Activated CD4-positive, alpha-beta T cell treated with anti-CD3 and anti-CD28 coated beads for 24 hours (primary cell): ENCODE measurements around the gene C17orf67.

ENCODE experiments used
- DNase-seq, 2 donors: peaks; one replicate each; pipeline ENCODE4 v3.0.0-alpha.2; 2020; ENCODE audit warnings: low read depth in 2 of 2

The C17orf67 gene

GRCh38 chr17:56833057-56833808 lies 487 bp downstream of the C17orf67 start:
- DNase-seq: peak; percentile 36 to 41

- no peak for DNase-seq
Observed at GRCh38 chr17:56832446-56832845, 1.3 kb downstream of the C17orf67 start.

DNA sequence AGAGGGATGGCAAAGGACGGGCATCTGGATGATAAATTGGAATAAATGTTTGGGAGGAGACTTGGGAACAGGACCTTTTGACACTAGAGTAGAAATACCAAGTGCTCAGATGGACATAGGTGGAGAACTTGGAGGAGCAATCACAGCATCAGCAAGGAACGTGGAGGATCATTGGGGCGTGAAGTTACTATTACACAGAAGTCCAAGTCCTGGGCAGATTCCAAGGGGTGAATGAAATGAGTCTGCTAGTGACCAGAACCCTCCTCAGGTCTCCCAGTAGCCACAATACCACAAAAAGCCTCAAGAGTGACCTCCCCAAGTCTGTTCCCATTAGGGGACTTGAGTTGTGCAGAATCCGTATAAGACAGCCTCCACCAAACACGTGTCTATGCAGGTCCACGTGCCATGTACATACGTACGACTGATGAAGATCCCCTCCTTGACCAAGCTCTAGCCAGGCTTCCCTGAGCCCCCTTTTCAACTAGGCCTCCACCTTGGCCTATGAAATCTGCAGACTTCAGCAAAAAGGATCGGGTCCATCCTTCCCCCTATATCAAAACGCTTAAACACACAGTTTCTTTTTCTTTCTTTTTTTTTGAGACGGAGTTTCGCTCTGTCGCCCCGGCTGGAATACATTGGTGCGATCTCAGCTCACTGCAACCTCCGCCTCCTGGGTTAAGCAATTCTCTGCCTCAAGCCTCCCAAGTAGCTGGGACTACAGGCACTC lies 2.2 kb downstream of the C17orf67 start:
- DNase-seq: no peak

DNA sequence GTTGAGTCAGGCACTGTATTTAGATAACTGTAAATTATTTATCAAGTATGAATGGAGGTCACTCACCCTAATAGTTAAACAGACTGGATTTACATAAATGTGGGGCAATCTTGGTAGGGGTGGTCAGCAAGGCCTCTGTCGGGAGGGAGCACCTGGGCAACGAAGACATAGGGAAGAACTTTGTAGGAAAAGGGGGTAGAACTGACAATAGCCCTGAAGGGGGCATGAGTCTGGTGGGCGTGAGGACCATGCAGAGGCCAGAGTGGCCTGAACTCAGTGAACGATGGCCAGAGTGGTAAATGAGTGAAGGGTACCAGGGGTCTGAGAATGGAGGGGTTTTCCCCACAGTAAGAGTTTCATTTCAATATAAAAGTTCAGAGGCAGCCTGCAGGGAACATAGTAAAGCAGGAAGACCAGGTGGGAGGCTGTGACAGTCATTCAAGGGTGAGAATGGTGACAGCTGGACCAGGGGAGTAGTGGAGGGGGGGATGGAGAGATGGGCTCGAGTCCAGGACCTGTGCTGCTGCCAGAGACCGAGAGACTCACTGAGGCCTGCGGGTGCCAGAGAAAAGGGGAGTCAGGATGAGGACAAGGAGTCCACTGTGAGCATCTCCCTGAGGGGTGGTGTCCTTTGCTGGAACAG lies 2.9 kb downstream of the C17orf67 start:
- no peak for DNase-seq

DNA sequence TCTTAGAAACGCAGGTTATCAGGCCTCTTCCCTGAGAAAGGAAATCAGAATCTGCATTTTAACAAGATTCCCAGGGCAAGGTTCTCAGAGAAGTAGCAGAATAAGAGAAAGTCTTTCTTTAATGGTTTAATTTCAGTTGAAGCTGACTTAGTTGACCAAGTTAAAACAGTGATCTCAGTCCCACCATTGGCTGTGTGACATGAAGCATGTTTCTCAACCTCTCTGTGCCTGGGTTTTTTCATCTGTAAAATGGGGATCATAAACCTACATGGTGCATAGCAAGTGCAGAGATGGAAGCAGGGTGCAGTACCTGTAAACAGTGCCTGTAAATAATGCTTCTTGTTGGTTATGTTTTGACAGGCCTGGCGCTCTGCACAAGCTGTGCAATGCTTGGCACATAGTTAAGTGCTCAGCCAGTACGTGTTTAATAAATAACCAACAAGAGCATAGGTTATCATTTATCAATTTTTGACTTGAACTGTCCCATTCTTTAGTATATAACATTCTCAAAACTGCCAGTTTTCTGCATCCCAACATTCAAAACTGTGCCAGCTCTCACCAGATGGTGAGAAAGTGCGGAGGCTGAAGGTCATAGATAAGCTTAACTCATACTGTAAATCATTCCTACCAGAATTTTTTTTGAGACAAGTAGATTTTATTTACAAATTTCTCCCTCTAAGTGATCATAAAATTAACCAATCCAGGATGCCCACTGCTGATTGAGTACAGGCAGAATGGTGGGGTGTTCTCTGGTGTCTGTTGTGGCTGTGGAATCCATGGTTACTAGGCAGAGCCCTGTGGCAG lies 6.9 kb downstream of the C17orf67 start:
- no peak for DNase-seq

DNA sequence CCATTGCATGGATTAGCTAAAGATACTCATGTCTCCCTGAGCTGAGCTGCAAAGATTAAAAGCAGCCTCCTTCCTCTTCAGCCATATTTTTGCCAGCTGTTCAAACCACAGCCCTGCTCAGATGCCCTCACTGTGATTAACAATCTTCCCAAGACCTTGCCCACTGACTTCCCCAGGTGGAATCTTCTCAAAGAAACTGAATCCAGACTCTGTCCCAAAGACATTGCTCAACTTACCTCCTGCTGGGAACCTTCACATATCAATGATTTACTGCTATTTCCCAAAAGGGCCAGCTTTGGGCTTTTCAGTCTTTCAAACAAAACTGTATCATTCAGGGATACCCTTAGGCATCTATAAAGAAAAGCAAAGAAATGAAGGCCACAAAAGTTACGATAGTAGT lies 9.2 kb downstream of the C17orf67 start:
- DNase-seq: no peak

DNA sequence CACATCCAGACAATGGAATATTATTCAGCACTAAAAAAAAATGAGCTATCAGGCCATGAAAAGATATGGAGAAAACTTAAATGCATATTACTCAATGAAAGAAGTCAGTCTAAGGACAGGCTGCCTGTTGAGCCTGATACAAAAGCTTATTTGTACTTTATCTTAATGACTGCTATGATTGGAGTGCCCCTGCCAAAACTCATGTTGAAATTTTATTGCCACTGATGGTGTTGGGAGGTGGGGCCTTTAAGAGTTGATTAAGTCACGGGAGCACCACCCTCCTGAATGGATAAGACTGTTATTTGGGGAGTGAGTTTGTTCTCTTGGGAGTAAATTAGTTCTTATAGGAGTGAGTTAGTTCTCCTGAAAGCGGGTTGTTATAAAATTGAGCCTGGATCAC lies 9.9 kb downstream of the C17orf67 start:
- no peak for DNase-seq

- no peak for DNase-seq
Observed at GRCh38 chr17:56822725-56823124, 11.0 kb downstream of the C17orf67 start.

DNA sequence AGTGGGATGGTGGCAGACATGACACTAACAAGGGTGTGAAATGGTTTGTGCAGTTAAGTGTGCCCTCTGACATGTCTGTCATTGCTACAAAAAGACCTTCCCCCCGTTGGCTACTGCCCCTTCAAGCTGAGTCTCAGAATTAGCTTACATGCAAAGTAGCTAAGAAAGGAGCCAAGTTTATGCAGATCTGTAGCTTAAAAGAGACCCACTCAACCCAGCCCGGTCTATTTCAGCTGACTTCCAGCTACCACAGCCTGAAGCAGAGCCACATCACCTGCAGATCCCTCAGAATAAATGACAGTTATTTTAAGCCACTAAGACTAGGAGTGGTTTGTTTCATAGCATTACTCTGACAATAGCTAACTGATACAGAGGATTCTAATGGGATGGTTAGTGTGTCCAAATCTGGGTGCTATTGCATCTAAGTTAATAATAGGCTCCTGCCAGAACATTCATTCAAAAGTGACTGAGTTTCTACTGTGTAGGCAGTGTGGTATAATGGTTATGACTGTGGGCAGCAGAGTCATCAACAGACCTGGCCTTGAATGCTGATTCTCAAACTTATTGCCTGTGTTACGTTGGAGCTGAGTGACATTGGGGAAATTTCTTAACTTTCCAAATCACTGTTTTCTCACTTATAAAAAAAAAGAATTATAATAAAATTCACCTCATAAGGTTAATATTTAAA lies 11.7 kb downstream of the C17orf67 start:
- DNase-seq: no peak

- DNase-seq: no peak
Observed at GRCh38 chr17:56820207-56820606, 13.5 kb downstream of the C17orf67 start.

- peak; percentile 44 to 77 for DNase-seq
Observed at GRCh38 chr17:56819431-56820145, 14.1 kb downstream of the C17orf67 start.

DNA sequence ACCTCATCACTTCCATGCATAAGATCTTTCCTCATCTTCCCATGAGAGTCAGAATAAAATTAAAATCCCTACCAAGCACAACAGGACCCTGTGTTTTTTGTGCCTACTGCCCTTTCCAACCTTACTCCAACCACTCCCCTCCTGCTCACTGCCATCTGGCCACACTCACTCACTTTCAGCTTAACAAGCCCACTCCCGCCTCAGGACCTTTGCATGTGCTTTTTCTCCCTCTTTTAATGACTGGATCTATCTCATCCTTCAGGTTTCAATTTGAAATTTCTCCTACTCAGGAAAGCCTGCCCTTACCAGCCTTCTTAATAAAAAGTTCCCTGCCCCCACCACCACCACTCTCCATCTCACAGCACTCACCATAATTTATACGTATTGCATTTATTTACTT lies 14.7 kb downstream of the C17orf67 start:
- no peak for DNase-seq

DNA sequence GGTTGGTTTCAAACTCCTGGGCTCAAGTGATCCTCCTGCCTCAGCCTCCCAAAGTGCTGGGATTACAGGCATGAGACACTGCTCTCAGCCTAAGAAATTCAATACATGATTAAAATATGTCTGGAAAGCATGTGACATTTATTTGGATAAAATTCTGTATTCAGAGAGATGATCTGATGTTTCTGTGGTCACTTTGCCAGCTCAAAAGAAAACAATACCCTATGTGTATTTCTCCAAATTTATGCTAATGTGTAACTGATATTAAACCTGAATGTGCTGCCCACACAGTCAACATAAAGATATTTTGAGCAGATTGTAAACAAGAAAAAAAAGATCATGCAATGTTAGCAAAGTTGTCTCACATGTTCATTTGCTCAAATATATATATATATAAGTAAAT lies 16.7 kb downstream of the C17orf67 start:
- DNase-seq: no peak

- no peak for DNase-seq
Observed at GRCh38 chr17:56815711-56816110, 18.0 kb downstream of the C17orf67 start.

GRCh38 chr17:56812901-56813388 lies 20.8 kb downstream of the C17orf67 start:
- DNase-seq: no peak

- DNase-seq: no peak
Observed at GRCh38 chr17:56810891-56811775, 22.6 kb downstream of the C17orf67 start.

DNA sequence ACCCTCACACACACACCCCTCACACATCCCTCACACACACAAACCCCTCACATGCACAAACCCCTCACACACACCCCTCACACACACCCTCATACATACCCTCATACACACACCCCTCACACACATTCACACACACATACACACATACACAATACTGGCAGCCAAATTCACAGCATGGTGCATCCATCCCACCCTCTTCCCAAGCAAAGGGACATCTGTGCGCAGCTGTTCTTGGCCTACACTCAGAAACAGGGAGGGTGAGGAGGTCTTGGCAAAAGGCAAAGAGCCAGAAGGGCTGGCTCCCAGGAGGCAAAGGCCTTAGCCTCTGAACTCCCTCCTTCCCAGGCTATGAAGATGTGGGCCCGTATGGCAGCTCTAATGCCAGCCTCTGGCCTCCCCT lies 23.4 kb downstream of the C17orf67 start:
- DNase-seq: no peak

- DNase-seq: no peak
Observed at GRCh38 chr17:56809820-56810179, 23.9 kb downstream of the C17orf67 start.

- DNase-seq: no peak
Observed at GRCh38 chr17:56809106-56809819, 24.5 kb downstream of the C17orf67 start.
